Measurements from ENCODE around the gene FAM174B.

The FAM174B gene

DNA sequence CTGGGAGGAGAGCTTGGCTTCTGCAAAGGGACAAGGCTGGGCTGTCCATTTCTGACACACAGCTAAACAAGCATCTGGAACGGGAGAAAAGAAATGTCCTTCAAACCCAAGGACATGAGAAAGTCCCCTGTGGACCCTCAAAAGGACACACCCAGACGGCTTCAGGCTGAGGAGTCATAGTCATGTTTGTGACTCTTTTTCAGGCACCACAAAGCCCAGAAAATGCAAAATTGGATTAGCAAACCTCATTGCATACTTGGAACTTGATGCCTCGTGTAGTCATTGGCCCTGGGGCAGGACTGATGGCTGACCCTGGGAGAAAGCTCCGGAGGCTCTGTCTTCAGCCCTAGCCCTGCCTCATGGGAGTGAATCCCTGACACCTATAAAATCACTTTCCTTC is 21.5 kb downstream of the FAM174B start:
- Histone ChIP-seq H4K20me1 (no peaks in the 10 kb centered on the region), H3K4me3 (no peak overlapping the region), H3K9me3 (peaks cover 4% of the 10 kb centered on the region), H3K9ac (no peak overlapping the region), H3K4me2 (peak overlapping the region; percentile 76), H3K27me3 (no peaks in the 10 kb centered on the region), H3K36me3 (no peaks in the 10 kb centered on the region), H3K4me1 (peaks cover 83% of the 10 kb centered on the region), H3K27ac (no peak overlapping the region)
- TF ChIP-seq Cebpa-rat (IDR thresholded peaks at IDR 0.05) = no peak

DNA sequence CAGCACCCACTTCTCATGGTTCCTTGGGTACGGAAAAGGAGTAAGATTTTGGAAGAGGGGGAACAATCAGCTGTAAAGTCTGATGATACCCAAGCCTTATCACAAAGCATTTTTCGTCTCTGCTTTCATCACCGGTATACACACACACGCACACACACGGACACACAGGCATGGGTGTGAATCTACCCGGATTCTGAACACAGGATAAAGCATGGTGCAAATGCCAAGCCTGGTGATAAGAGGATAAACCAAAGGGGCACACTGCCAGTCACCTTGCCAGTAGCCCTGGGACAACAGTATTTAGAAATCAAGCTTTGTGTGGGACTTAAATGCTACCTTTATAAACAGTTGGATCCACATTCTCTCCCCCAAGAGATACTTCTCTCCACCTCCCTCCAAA is 22.2 kb downstream of the FAM174B start:
- Histone ChIP-seq H3K4me3 (no peak overlapping the region), H3K4me1 (peaks cover 80% of the 10 kb centered on the region), H3K4me2 (peak overlapping the region; percentile 76), H3K27ac (no peak overlapping the region), H3K9me3 (no peaks in the 10 kb centered on the region), H4K20me1 (no peaks in the 10 kb centered on the region), H3K27me3 (no peaks in the 10 kb centered on the region), H3K36me3 (no peaks in the 10 kb centered on the region), H3K9ac (no peak overlapping the region)
- no peak for TF ChIP-seq Cebpa-rat (IDR thresholded peaks at IDR 0.05)

DNA sequence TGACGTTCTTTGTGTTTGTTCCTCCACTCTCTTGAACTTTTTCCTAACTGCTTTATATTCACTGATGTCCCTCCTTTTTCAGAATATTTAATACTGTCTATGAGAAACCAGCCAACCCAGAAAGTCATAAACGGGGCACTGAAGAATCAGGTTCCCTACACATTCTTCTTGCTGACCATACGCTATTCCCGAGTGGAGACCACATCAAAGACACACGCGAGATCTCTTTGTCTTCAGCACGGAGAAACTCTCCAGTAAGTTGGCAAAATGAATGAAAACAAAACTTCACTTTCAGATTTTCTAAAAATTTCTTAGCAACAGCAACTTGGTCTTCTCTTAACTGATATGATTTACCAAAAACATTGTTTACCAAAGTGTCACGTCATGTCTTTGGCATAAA is 22.6 kb downstream of the FAM174B start:
- Histone ChIP-seq H3K4me2 (0 out of 2 replicates have a peak overlapping the region, but pooled peaks have one; percentile 76), H3K4me1 (peaks cover 76% of the 10 kb centered on the region), H4K20me1 (no peaks in the 10 kb centered on the region), H3K9ac (no peak overlapping the region), H3K4me3 (no peak overlapping the region), H3K36me3 (no peaks in the 10 kb centered on the region), H3K9me3 (no peaks in the 10 kb centered on the region), H3K27me3 (no peaks in the 10 kb centered on the region), H3K27ac (no peak overlapping the region)
- TF ChIP-seq Cebpa-rat (IDR thresholded peaks at IDR 0.05) = no peak

DNA sequence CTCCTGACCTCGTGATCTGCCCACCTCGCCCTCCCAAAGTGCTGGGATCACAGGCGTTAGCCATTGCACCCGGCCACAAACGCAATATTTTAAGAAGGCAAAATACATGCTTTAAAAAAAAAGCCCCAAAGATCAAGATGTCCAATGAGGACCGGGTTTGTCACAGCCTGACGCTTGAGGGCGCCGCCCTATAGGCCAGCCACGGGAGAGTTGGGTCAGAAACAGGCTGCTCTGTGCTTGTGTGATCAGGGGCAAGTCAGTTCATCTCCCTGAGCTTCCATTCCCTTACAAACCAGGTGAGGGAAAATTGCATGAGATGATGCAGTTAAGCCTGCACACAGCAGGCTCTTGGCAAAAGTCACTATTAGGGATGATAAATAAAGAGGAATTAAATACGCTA is 23.9 kb downstream of the FAM174B start:
- TF ChIP-seq Cebpa-rat (IDR thresholded peaks at IDR 0.05) = no peak
- Histone ChIP-seq H3K36me3 (no peaks in the 10 kb centered on the region), H4K20me1 (no peaks in the 10 kb centered on the region), H3K9me3 (peaks cover 3% of the 10 kb centered on the region; the same call in 1 of the 2 replicates), H3K4me2 (no peak overlapping the region), H3K9ac (no peak overlapping the region), H3K4me1 (peaks cover 63% of the 10 kb centered on the region), H3K4me3 (no peak overlapping the region), H3K27ac (no peak overlapping the region), H3K27me3 (no peaks in the 10 kb centered on the region)

DNA sequence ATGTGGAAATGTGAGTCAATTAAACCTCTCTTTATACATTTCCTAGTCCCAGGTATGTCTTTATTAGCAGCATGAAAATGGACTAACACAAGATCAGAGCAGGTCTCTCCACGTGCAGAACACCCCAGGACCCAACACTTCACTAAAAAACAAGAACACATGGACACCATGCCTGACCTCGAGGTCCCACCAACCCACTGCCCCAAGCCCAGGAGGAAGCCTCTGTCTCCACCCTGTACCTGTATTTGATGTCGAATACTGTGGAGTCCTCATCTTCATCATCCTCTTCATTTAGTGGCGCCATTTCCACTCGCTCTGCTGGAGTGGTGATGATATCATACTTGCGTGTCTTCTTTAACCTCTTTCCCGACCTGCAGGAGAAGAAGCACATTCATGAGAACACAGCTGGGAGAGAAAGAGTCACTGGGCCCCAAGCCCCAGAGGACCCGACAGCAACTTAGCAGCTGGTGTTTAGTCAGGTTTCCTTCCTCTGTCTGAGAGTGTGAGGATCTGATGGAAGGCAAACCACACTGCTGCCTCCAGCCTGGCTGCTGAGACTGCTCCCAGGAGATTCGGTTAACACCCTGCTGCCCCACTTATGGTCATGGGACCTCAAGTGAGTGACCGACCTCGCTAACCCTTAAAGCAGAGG is 25.5 kb downstream of the FAM174B start:
- no peak for TF ChIP-seq Cebpa-rat (IDR thresholded peaks at IDR 0.05)
- peak overlapping the region; percentile 81 for H3K4me2 ChIP-seq

DNA sequence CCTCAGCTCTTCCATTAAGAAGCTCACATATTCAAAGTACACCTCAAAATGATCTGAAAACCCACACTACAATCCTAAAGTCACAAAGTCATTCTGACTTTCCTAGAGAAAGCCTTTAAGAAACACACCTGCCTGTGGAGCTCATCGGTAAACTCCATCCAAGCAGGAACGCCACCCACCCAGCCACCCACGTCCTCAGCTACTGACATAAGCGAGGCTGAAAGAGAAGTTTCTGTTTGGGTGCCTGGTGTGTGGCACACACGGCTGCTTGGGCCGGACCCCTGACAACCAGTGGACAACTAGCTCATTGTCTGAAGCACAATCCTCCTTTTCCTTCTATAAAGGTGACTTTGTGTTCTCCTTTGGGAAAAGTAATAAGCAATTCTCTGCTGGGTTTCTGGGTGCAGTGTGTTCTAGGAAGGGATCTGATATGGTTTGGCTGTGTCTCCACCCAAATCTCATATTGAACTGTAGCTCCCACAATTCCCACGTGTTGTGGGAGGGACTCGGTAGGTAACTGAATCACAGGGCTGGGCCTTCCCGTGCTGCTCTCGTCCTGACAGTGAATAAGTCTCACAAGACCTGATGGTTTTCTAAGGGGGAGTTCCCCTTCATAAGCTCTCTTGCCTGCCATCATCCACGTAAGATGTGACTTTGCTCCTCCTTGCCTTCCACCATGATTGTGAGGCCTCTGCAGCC is 26.1 kb downstream of the FAM174B start:
- Histone ChIP-seq H4K20me1 (no peaks in the 10 kb centered on the region), H3K36me3 (no peaks in the 10 kb centered on the region), H3K27ac (peak overlapping the region; percentile 72), H3K4me3 (no peak overlapping the region), H3K4me2 (peak overlapping the region; percentile 81), H3K9me3 (peaks cover 7% of the 10 kb centered on the region; the same call in 1 of the 2 replicates), H3K9ac (no peak overlapping the region), H3K27me3 (no peaks in the 10 kb centered on the region), H3K4me1 (peaks cover 60% of the 10 kb centered on the region)
- no peak for TF ChIP-seq Cebpa-rat (IDR thresholded peaks at IDR 0.05)

More for the DNA sequence above, 25.5 kb downstream of the FAM174B start:
- no peaks in the 10 kb centered on the region for H3K36me3 ChIP-seq
- peaks cover 7% of the 10 kb centered on the region; the same call in 1 of the 2 replicates for H3K9me3 ChIP-seq
- H4K20me1 ChIP-seq = no peaks in the 10 kb centered on the region
- H3K9ac ChIP-seq = no peak overlapping the region
- H3K27me3 ChIP-seq = no peaks in the 10 kb centered on the region
- no peak overlapping the region for H3K4me3 ChIP-seq
- peaks cover 60% of the 10 kb centered on the region for H3K4me1 ChIP-seq
- H3K27ac ChIP-seq = peak overlapping the region; percentile 72

DNA sequence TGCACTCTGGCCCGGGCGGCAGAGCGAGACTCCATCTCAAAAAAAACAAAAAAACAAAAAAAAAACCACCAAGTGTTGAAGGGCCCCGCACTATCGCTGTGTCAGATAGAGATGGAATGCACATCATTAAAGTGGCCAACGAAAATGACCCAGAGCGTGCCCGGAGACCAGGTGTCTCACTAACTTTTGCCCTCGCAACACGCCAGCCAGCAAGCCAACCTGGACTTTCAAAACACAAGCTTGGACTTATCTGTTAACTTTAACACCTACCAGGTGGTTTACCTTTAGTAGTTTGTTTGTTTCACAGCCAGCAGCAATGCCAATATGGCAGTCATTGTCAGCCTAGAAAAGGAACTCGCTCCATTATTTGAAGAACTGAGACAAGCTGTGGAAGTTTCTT is 28.6 kb downstream of the FAM174B start:
- peaks cover 51% of the 10 kb centered on the region for H3K4me1 ChIP-seq
- H3K9me3 ChIP-seq = peaks cover 7% of the 10 kb centered on the region; the same call in 1 of the 2 replicates
- H3K4me2 ChIP-seq = no peak overlapping the region
- no peaks in the 10 kb centered on the region for H3K27me3 ChIP-seq
- H3K27ac ChIP-seq = no peak overlapping the region
- no peak overlapping the region for H3K9ac ChIP-seq
- no peak overlapping the region for H3K4me3 ChIP-seq
- no peaks in the 10 kb centered on the region for H4K20me1 ChIP-seq
- TF ChIP-seq Cebpa-rat (IDR thresholded peaks at IDR 0.05) = no peak
- no peaks in the 10 kb centered on the region for H3K36me3 ChIP-seq

DNA sequence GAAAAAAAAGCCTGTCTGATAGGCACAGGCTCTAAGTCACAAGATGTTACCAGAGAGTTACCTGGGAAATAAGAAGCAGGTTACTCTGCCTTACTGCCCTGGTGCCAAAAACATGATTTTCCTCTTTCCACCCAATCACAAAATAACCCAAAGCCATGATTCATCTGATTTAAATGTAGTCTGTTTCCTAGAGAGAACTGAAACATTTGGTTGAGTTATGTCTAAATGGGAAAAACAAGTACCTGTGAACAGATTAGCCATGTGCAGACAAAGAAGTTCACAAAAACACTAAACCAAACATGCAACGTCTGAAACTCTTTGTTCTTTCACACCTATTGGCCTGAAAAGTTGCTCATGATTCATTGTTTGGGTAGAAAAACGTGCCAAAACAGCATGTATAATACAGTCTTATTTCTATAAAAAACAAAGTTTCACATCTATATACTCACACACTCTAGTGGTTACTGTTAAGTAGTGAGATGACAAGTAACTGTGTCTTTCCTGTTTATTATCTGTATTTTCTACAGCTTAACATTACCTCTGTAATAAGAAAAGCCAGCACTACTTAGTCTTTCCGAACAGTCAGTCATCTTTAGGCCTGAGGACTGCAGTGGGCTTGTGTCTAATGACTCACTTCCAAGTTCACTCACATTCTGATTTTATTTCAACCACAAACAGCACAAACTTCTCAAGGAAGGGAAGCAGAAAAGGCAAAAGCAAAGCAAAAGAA is 30.2 kb downstream of the FAM174B start:
- peak overlapping the region; percentile 73 for H3K4me2 ChIP-seq
- peaks cover 47% of the 10 kb centered on the region for H3K4me1 ChIP-seq
- H3K9me3 ChIP-seq = peaks cover 7% of the 10 kb centered on the region; the same call in 1 of the 2 replicates
- no peak for TF ChIP-seq Cebpa-rat (IDR thresholded peaks at IDR 0.05)
- H3K27me3 ChIP-seq = no peaks in the 10 kb centered on the region
- H3K27ac ChIP-seq = no peak overlapping the region
- no peaks in the 10 kb centered on the region for H4K20me1 ChIP-seq
- H3K4me3 ChIP-seq = no peak overlapping the region
- peak overlapping the region; percentile 26; the same call in 1 of the 2 replicates for H3K9ac ChIP-seq
- H3K36me3 ChIP-seq = no peaks in the 10 kb centered on the region

DNA sequence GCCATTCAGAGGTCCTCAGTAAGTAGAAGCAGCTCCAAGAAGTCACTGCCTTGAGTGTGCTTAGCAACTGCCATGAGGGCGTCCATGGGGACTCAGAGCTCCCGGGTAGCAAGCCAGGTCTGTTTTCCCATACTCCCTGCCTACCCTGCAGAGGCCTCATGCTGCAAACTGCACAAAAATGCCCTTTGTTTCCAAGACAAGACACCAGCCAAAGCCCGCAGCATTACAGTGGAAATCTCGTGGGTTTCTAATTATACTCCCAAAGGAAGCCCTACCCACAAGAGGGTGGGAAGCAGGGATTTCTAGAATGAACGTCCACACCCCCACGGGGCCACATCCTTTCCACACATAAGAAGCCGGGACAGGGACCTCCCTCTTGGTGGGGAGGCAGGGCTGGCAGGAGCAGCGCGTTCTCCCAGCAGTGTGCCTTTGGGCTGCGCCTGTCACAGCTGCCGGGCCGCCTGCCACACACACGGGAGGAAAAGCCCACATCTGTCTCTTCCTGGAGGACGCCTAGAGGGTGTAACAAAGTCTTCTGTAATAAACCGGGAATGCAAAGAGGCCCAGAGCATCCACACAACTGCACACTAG is 31.1 kb downstream of the FAM174B start:
- H3K4me3 ChIP-seq = no peak overlapping the region
- H3K36me3 ChIP-seq = no peaks in the 10 kb centered on the region
- peak overlapping the region; percentile 73 for H3K4me2 ChIP-seq
- TF ChIP-seq Cebpa-rat (IDR thresholded peaks at IDR 0.05) = no peak
- peak overlapping the region; percentile 5; the same call in 1 of the 2 replicates for H3K9ac ChIP-seq
- no peaks in the 10 kb centered on the region for H3K27me3 ChIP-seq
- peaks cover 38% of the 10 kb centered on the region for H3K4me1 ChIP-seq
- H3K27ac ChIP-seq = peak overlapping the region; percentile 20; the same call in 1 of the 2 replicates
- H3K9me3 ChIP-seq = peaks cover 7% of the 10 kb centered on the region; the same call in 1 of the 2 replicates
- no peaks in the 10 kb centered on the region for H4K20me1 ChIP-seq

Measured in BLaER1 (cell line).